ENCODE results near the gene RPGRIP1L. TPM values are rescaled to one million over a fixed set of nuclear protein-coding genes. Genes with fewer than 3 reads are reported as not detected.

Gene RPGRIP1L
- total RNA-seq, 1 experiment from 2014 or later, result 6.1 TPM

GRCh38 chr16:53664724-53665345 lies 38.8 kb downstream of the RPGRIP1L start:
- peak; percentile 92 for DNase-seq (ENCODE audit: low read depth)

- DNase-seq (ENCODE audit: low read depth), result no peak
These were observed 41.6 kb downstream of the RPGRIP1L start for GRCh38 chr16:53662072-53662471.

GRCh38 chr16:53654946-53655345 lies 48.7 kb downstream of the RPGRIP1L start:
- no peak for DNase-seq (ENCODE audit: low read depth)

DNA sequence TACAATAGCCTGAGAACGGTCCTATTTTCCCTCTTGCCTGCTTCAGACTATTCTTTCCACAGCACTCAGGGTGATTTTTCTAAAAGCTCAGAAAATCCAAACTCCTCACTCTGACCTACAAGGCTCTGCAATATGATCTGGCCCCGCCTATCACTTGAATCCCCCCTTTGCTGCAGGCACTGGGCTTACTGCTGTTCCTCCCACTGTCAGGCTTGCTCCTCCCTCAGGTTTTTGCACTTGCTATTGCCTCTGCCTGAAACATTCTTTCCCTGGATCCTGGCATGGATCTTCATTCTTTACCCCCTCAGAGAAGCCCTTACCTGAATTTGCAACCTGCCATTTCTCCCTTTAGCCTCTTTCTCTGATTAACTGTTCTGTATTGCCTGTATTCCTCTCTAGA lies 52.3 kb downstream of the RPGRIP1L start:
- DNase-seq (ENCODE audit: low read depth), result no peak

GRCh38 chr16:53646506-53646905 lies 57.2 kb downstream of the RPGRIP1L start:
- no peak for DNase-seq (ENCODE audit: low read depth)

- DNase-seq (ENCODE audit: low read depth), result no peak
These were observed 60.2 kb downstream of the RPGRIP1L start for GRCh38 chr16:53643474-53643873.

GRCh38 chr16:53642094-53642493 lies 61.6 kb downstream of the RPGRIP1L start:
- no peak for DNase-seq (ENCODE audit: low read depth)

- DNase-seq (ENCODE audit: low read depth), result no peak
These were observed 66.7 kb downstream of the RPGRIP1L start for GRCh38 chr16:53636978-53637377.

GRCh38 chr16:53632526-53632925 lies 71.1 kb downstream of the RPGRIP1L start:
- DNase-seq (ENCODE audit: low read depth), result no peak

DNA sequence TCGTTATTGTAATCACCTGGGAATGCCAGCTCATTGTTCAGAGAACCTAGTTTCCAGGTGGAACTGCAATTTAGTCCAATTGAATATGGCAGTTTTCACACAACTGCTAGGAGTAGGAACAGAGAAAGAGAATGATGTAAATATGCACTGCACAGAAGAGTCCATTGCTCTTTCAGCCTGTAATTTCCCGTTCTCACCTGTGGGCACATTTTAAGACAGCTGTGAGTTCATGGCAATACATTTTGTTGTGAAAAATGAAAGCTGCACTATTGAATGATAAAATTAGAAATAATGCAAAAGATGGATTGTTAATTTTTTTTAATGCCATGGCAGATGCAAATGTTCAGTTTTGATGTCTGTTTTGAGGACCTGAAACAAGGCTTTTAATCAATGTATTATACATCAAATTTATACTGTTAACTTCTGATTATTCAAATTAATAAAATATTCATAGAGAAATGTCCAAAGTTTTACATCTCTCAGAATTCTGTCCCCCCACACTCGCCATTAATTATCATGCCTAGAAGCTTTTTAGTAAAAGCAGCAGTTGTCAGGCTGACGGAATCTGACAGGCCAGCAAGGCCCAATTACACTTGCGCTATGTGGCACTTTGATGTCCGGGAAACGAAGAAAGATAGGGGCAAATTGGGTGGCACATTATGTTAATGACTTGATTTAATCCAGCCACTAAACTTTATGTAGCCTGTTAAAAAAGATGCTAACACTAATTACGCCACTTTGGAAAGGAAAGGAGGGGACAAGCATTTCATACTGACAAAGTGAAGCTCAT lies 72.2 kb downstream of the RPGRIP1L start:
- DNase-seq (ENCODE audit: low read depth), result no peak

- DNase-seq (ENCODE audit: low read depth), result no peak
These were observed 73.9 kb downstream of the RPGRIP1L start for GRCh38 chr16:53629607-53630312.

DNA sequence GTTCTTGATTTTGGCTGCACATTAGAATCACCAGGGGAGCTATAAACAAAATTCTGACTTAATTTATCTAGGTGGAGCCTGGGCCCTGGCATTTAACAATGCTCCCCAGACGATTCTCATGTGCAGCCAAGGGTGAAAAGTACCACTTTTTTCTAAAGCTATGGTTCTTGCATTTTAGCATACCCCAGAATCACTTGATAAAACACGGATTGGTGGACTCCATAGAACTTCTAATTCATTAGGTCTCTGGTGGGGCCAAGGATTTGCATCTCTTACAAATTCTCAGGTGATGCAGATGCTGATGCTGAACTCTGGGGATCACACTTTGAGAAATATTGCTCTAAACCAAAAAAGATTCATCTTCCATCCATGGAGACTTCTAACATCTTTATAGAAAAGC lies 74.5 kb downstream of the RPGRIP1L start:
- DNase-seq (ENCODE audit: low read depth), result no peak

DNA sequence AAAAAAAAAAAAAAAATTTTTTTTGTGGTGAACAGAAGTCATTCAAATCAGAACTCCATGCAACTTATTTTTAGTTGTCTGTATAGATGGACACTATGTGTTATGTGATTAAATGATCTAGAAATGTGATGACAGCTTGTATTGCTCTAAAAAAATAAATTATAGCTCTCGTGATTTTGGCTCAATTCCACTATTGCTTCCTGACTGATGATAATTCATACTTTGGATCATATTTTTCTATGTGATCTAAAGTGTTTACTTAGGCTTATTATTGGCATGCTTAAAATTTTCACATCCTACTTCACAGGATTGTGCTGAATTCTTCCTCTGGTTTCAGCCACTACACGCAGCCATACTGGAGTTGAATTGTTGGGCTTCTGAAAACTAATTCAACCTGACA lies 76.8 kb downstream of the RPGRIP1L start:
- no peak for DNase-seq (ENCODE audit: low read depth)

DNA sequence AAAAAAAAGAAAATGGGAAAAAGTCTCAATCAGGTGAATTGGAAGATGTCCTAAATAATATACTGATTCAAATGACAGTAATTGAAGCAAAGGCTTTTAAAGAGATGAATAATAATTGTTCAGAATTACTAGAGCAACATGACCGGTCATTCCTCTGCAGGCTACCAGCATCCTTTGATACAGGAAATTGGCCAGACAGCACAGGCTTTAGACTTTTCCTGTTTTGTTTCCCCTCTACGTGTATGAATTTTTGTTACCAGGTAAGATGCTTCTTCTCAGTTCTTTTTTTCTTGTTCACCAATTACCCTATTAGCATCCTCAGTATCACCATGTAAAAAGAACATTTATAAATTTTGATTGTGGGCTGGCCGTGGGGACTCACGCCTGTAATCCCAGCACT lies 77.5 kb downstream of the RPGRIP1L start:
- DNase-seq (ENCODE audit: low read depth), result no peak

DNA sequence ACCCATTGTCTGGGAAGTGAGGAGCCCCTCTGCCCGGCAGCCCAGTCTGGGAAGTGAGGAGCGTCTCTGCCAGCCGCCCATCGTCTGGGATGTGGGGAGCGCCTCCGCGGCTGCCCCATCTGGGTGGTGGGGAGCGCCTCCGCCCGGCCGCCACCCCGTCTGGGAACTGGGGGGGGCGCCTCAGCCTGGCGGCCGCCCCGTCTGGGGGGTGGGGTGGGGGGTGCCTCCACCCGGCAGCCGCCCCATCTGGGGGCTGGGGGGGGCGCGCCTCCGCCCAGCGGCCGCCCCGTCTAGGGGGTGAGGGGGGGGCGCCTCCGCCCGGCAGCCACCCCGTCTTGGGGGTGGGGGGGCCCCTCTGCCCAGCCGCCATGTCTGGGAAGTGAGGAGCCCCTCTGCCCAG lies 78.4 kb downstream of the RPGRIP1L start:
- DNase-seq (ENCODE audit: low read depth), result no peak

DNA sequence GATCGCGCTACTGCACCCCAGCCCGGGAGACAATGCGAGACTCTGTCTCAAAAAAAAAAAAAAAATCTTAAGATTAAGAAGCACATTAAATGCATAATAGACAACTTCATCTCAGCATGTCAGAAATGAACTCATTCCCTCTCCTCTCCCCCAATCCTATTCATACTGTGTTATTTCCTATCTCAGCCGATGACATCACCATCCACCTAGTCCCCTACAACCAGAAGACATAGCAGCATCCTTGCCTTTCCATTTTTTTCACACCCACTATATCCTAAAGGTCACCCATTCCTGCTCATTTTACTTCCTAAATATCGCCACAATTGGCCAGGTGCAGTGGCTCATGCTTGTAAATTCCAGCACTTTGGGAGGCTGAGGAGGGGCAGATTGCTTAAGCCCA lies 81.3 kb downstream of the RPGRIP1L start:
- no peak for DNase-seq (ENCODE audit: low read depth)

DNA sequence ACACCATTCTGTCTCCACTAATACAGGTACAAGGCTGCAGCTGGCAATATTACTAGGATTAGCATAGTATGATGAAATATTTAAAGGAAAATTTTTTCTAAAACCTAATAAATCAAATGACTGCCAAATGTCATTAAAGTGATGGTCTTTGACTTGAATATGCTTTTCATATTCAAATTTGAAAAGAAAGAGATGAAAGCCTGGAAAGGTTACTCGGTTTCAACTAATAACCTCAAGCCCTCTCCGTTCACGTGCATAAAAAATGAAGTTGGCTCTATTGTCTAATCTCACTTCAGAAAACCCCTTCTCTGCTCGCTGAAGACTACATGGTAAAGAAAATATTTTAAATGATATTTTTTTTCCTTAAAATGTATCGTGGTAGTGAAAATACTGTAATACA lies 83.2 kb downstream of the RPGRIP1L start:
- DNase-seq (ENCODE audit: low read depth), result no peak

- no peak for DNase-seq (ENCODE audit: low read depth)
These were observed 84.4 kb downstream of the RPGRIP1L start for GRCh38 chr16:53619235-53619634.

DNA sequence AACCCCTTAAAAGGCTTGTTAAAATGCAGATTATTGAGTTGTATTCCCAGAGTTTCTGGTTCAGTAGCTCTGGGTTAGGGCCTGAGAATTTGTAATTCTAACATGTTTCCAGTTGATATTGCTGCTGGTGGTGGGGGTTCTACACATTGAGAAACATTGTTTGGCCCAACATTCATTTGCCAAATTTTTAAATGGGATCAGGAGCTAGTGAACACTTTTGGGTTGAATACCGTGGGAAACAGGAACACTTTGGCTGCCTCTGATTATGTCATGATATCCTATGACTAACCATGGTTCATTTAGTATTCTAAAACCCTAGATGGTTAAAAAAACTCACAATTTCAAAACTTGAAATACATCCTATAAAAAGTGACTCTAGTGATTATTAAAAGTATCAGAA lies 89.3 kb downstream of the RPGRIP1L start:
- DNase-seq (ENCODE audit: low read depth), result peak; percentile 37

GRCh38 chr16:53612003-53612402 lies 91.7 kb downstream of the RPGRIP1L start:
- no peak for DNase-seq (ENCODE audit: low read depth)

- no peak for DNase-seq (ENCODE audit: low read depth)
These were observed 92.4 kb downstream of the RPGRIP1L start for GRCh38 chr16:53611179-53611696.

DNA sequence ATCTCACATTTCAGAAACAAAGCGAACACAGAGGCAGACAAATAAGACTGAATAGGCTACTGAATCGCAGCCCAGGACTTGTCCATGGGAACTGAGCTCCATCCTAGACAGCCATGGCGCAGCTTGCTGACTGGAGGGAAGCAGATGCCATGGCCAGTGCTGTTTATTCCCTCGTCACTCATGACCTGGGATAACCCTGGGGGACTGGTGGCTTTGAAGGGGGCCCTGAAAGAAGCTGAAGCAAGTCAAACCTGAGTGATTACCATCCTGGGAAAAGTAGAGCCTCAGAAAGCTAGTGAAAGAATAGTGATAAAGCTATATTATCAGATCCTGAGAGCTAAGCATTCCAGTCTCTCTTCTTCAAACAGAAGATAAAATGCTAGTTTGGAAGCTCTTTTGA lies 94.1 kb downstream of the RPGRIP1L start:
- no peak for DNase-seq (ENCODE audit: low read depth)
